GM18951 (cell line): ENCODE measurements around the gene TMEM187.

ENCODE experiments used
- POLR2A ChIP-seq: IDR thresholded peaks from 4 replicates; pipeline ENCODE4 v1.6.1; 2011; ENCODE audit warnings: mild to moderate bottlenecking; ENCODE audit not compliant: insufficient read length, insufficient read depth; ENCODE audit errors: extremely low read depth
- in situ Hi-C: fragments of 300-500 bp; cut with MboI; formaldehyde crosslinking; loops from one replicate; pipeline ENCODE4 v1.12.0; 2022; ENCODE audit warnings: low sequenced_read_pairs, mixed read lengths, inconsistent platforms; ENCODE audit not compliant: unreplicated experiment

TMEM187 gene

GRCh38 chrX:154014429-154015380 is 42.2 kb downstream of the TMEM187 start:
- no peak for TF ChIP-seq POLR2A

DNA sequence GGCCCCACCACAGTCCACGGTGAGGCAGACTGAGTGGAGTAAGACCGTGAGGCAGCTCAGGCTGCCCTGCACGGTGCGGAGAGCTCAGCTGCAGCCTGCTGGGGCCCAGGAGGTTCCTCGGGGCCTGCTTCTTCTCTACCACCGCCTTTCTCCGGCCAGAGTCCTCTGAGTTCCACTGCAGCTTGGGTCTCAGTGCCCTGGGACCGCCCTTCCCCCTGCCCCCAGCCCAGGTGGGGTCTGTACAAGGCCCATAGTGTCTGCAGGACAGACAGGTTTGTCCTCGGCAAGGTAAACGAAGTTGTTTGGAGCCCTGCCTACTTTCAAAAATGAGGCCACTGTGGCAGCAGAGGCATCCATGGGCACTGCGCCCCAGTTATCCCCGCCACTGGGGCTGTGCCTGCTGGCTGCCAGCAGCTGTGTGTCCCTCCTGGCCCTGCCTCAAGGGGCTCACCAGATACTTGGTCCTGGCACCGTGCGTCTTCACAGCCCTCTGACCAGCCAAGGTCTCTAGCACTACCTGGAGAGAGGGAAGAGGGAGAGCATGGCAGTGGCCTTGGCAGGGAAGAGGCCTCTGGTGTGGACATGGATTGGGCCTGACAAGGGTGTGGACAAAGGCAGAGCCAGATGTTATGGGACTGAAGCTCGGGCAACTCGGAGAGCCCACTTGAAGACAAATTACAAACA is 43.2 kb downstream of the TMEM187 start:
- in situ Hi-C loops: loop anchor here (25.0 kb wide), 1 partner anchor 522 kb away; the partner anchor contains the start of genes G6PD and IKBKG
- no peak for TF ChIP-seq POLR2A

More at GRCh38 chrX:154014429-154015380, 42.2 kb downstream of the TMEM187 start:
- in situ Hi-C loops: loop anchor here (25.0 kb wide), 1 partner anchor 523 kb away; the partner anchor contains the start of genes G6PD and IKBKG

GRCh38 chrX:154016366-154017076 is 44.0 kb downstream of the TMEM187 start:
- no peak for TF ChIP-seq POLR2A
- in situ Hi-C loops: loop anchor here (25.0 kb wide), 1 partner anchor 521 kb away; the partner anchor contains the start of genes G6PD and IKBKG

GRCh38 chrX:154017766-154018517 is 45.4 kb downstream of the TMEM187 start:
- TF ChIP-seq POLR2A: no peak
- in situ Hi-C loops: loop anchor here (25.0 kb wide), 1 partner anchor 519 kb away; the partner anchor contains the start of genes G6PD and IKBKG

GRCh38 chrX:154018518-154019060 is 46.0 kb downstream of the TMEM187 start:
- in situ Hi-C loops: loop anchor here (25.0 kb wide), 1 partner anchor 519 kb away; the partner anchor contains the start of genes G6PD and IKBKG
- TF ChIP-seq POLR2A: no peak

DNA sequence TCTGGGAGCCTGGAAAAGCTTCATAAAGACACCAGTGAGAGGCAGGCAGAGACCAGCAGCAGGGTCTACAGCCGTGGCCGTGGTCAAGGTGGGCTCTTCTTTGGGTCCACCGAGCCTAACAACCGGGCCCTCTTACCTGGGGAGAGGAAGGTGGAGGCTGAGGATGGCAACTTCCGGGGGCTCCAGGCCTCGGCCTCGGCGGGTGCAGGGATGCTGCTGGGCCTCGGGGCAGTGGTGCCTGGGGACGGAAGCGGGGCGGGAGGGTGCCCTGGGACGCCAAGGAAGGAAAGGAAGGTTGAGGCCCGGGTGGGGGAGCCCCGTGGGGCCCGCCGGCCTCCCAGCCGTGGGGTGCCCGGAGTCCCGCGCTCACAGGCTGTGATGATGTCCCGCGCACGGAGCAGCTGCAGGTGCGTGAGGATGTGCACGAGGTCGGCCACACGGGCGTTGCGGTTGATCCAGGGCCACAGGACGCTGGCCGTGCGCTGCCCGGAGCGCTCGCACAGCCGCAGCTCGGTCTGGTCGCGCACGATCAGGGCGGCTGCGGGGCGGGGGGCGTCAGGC is 46.6 kb downstream of the TMEM187 start:
- in situ Hi-C loops: loop anchor here (25.0 kb wide), 1 partner anchor 518 kb away; the partner anchor contains the start of genes G6PD and IKBKG
- no peak for TF ChIP-seq POLR2A

DNA sequence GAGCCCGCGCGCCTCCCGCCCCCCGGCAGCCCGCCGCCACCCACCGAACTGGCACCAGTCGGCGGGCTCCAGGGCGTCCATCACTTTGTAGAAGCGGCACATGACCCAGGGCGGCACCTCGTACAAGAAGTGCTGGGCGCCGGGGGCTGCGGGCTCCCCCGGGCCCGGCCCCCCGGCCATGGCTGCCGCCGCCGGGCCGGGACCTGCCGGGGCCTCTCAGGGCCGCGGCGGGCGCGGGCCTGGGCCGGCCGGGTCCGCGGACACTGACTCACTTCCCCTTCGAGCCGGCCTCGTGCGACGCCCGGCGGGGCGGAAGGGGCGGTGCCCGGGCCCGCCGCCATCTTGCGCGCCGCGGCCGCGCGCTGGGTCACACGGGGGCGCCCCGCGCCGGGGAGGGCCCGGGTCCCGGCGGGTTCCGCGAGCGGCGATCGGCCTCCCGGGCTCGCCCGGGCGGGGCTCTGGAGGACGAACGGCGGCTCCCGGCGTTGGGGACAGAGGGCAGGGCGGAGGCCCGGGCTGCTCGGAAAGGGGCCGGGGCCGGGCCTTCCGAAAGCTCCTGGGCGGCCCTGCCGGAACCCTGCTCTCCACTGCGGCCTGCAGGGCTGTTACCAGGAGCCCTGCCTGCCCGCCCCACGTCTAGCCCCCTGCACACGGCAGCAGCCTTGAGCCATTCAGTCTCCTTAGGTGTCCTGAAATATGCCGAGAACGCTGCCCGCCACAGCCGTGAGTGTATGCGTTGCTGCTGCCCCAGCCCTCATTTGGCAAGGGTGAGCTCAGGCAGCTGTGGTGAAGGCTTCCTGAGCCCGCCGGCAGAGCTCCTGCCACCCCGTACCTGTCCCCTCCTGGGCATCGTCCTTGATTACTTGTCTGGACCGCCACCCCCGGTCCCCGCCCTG is 47.3 kb downstream of the TMEM187 start, which contains the start of gene IRAK1:
IRAK1 (minus strand) TSS at position 270 of the 896 bp plus-strand sequence; CDS start at position 180, 90 bp downstream.
- in situ Hi-C loops: loop anchor here (25.0 kb wide), 1 partner anchor 517 kb away; the partner anchor contains the start of genes G6PD and IKBKG

DNA sequence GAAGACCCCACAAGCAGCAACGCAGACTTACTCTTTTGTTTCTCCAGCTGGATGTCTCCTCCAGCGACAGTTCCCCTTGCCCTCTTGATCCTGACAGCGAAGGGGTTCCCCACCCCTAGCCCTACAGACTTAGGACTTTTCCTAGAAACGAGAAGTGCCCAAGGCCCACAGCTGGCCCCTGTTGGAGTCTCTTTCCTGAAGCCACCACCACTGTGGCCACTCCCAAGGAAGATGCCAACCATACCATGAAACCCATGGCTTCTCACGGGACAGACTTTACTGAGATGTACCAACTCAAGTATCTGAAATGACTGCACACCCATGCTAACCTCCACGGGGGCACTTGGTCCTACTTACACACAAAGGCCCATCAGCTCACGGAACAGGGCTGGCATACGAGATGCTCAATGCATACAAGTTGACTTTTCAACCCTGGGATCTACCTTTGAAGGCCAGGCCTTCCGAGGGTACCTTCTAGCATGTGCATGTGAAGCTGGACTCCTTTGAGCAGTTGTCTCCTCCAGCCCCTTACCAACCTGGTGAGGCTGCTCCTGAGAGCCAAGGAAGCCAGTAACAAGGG is 48.1 kb downstream of the TMEM187 start:
- in situ Hi-C loops: loop anchor here (25.0 kb wide), 1 partner anchor 517 kb away; the partner anchor contains the start of genes G6PD and IKBKG
- no peak for TF ChIP-seq POLR2A

More for the DNA sequence above, 47.3 kb downstream of the TMEM187 start, which contains the start of gene IRAK1:
- TF ChIP-seq POLR2A: peak; percentile 73

DNA sequence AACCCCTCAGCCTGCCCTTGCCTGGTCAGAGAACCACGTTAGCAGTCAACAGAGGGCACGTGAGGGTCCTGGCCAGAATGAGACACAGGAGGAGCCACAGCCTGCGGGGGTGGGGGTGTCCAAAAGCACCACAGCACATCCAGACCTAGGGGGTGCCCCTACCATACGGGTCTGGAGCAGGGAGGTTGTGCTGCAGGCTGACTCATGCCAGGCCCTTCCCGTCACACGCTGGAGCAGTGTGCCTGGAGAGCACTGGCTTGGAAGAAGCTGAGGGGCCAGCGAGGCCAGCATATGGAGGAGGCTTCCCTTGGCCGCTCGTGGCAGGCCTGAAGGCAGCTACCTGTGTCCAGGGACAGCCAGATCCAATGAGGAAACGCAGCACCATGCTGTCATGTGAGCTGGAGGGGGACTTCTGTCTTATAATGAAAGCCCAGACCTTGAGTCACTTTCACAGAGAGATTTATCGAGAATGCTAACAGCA is 48.6 kb downstream of the TMEM187 start:
- TF ChIP-seq POLR2A: no peak
- in situ Hi-C loops: loop anchor here (25.0 kb wide), 1 partner anchor 516 kb away; the partner anchor contains the start of genes G6PD and IKBKG
